GM12864 (cell line): ENCODE data around the gene GSTP1.
A peak's percentile ranks its signal among the peaks of the same experiment; 100 is the strongest.
"Not testable (repeated sequence)": the region's sequence is repeated elsewhere in the genome, so short reads cannot be mapped to it uniquely, and the experiment has no call there.

Experiments
- DNase-seq: peaks from one replicate; pipeline ENCODE4 v3.0.0-alpha.2; 2011; ENCODE audit warnings: low read depth
- H3K4me3 ChIP-seq: 2 replicates; pipeline ENCODE4 v1.5.1; 2011; ENCODE audit warnings: mild to moderate bottlenecking, low read depth, low read length, control low read depth
- TF ChIP-seq, protein P1 (sequence below): IDR thresholded peaks from 2 replicates; pipeline ENCODE4 v1.5.1; 2011; ENCODE audit warnings: low read depth, mild to moderate bottlenecking, moderate library complexity, low read length, control low read depth, inconsistent platforms; ENCODE audit errors: missing control alignments

GSTP1 gene

GRCh38 chr11:67599149-67599548 lies 15.5 kb downstream of the GSTP1 start:
- DNase-seq, result no peak
- TF ChIP-seq, protein P1, sequence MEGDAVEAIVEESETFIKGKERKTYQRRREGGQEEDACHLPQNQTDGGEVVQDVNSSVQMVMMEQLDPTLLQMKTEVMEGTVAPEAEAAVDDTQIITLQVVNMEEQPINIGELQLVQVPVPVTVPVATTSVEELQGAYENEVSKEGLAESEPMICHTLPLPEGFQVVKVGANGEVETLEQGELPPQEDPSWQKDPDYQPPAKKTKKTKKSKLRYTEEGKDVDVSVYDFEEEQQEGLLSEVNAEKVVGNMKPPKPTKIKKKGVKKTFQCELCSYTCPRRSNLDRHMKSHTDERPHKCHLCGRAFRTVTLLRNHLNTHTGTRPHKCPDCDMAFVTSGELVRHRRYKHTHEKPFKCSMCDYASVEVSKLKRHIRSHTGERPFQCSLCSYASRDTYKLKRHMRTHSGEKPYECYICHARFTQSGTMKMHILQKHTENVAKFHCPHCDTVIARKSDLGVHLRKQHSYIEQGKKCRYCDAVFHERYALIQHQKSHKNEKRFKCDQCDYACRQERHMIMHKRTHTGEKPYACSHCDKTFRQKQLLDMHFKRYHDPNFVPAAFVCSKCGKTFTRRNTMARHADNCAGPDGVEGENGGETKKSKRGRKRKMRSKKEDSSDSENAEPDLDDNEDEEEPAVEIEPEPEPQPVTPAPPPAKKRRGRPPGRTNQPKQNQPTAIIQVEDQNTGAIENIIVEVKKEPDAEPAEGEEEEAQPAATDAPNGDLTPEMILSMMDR, result no peak
- H3K4me3 ChIP-seq, result no peak overlapping the region

GRCh38 chr11:67600324-67601029 lies 16.9 kb downstream of the GSTP1 start:
- TF ChIP-seq, protein P1, result no peak
- no peak for DNase-seq
- H3K4me3 ChIP-seq, result peak overlapping the region; percentile 2

- TF ChIP-seq, protein P1, result no peak
- peak overlapping the region; percentile 2 for H3K4me3 ChIP-seq
- no peak for DNase-seq
These were observed 17.5 kb downstream of the GSTP1 start for GRCh38 chr11:67601098-67601497.

DNA sequence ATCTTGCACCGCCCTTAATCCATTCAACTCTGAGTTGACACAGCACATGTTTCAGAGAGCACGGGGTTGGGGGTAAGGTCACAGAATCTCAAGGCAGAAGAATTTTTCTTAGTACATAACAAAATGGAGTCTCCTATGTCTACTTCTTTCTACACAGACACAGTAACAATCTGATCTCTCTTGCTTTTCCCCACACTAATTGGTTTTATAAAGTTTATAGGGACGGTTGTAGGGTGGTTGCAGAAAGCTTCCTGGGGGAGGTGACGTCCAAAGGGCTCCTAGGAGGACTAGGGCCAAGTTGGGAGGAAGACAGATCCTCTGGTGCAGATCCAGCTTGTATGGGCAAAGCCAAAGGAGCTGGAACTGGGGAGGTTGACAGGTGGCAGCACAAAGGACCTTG lies 20.5 kb downstream of the GSTP1 start:
- not testable (repeated sequence) for H3K4me3 ChIP-seq, DNase-seq

DNA sequence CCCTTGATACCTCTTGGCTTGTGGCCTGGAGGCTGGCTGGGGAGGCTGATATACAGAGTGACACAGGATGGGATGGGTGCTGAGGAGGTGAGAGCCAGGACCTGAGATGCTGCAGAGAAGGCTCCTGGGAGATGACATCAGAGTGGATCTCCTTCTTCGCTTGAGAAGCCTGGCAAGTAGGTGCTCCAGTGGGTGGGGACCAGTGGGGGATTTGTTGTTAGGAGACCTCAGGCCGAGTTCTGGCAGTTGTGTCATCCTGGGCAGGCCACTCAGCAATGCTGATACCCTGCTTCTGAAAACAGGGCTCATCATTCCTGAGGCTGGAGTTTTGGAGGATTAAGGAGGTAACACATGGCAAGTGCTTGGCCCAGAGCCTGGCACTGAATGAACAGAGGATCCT lies 21.2 kb downstream of the GSTP1 start:
- TF ChIP-seq, protein P1, result no peak
- H3K4me3 ChIP-seq, result no peak overlapping the region

DNA sequence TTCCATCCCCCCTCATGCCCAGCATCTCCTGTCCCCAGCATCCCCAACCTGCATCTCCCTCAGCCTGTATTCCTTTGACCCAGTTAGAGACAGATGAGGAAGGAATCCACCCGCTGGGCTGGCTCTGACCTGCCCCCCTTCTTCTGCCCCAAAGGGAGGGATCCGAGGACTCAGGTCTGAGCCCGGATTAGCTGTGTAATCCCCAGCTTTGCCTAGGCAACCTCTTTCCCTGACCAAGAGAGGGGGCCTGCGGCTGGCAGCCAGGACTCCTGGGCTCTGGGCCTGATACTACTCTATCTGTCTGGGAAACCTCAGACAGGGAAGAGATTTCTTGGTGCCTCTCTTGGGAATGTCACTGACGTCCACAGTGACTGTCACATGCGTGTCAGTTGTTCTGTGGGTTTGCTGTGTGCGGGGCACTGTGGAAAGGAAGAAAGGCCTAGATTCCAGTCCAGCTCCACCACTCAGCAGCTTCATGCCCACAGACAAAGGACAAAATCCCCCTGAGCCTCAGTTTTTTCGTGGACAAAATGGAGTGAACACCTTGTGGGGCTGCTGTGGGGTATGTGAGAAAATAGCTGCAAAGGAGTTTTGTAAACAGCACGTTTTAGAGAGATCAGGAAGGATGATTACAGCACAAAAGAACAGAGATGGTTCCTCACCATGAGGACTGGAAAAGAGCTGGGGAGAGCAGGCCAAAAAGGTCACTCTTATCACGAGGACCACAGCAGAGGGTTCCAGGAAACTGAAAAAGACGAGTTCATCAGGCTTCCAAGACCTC lies 21.8 kb downstream of the GSTP1 start:
- no peak for DNase-seq
- H3K4me3 ChIP-seq, result no peak overlapping the region
- TF ChIP-seq, protein P1, result no peak

More for the DNA sequence above, 21.2 kb downstream of the GSTP1 start:
- DNase-seq, result no peak

DNA sequence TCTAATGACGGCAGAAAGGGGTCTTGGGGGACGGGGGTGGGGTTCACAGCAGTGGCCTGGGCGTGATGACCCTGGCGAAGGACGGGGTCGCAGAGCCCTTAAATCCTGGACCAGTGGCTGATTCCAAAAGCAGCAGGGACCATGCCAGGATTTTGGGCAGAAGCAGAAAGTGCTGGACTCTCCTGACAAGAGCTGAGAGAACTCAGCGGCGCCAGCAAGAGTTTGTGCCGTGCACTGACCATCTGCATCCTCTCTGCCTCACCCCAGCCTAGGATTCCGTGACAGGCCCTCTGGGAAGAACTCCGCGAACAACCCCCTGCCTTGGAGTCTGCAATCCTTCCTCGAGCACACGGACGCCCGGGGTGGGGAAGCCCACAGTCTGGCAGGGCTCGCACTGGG lies 22.5 kb downstream of the GSTP1 start:
- DNase-seq, result no peak
- TF ChIP-seq, protein P1, result no peak
- H3K4me3 ChIP-seq, result peak overlapping the region; percentile 94
